NCI-H1694 treated with DMSO at 0.1 percent for 48 hours (cell line): Measurements from ENCODE around the gene PAK4.

Source experiments
- DNase-seq: peaks from one replicate; lab custom pipeline; 2025; lab: John Stamatoyannopoulos, UW

The PAK4 gene

GRCh38 chr19:39165857-39166256 lies 40.3 kb downstream of the PAK4 start:
- no peak for DNase-seq

DNA sequence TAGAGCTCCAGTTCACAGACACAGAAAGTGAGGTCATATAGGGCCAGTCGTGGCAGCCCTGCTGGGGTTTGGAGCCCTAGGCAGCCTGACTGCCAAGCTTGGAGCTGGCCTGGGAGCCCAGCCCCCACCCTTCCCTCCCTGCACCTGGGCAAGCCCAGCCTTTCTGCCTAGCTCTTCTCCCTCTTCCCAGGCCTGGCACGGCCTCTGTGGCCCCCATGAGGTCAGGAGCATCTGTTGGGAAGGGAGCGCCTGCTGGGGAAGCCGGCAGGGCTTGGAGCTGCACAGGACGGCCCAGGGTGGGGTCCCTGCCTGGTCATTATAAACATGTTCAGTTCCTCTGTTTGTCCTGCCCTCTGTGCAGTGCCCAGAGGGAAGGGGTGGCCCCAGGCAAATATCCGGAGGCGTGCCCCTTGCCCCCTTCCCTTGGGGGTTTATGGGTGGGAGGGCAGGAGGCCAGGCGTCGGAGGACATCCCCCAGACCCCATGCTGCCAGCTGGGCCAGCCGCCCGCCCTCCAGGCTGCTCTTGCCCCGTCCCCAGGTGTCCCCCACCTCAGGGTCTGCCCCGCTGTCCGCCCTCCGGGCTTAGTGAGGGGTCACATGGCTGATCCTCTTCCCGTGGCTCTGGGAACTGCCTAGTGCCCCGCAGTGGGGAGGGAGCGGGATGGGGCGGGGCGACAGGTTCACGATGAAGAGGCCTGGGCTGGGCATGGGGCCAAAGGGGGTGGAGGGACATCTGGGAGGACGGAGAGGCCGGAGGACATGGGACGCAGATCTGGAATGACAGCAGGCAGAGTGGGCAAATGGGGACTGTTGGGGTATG lies 41.2 kb downstream of the PAK4 start:
- no peak for DNase-seq

DNA sequence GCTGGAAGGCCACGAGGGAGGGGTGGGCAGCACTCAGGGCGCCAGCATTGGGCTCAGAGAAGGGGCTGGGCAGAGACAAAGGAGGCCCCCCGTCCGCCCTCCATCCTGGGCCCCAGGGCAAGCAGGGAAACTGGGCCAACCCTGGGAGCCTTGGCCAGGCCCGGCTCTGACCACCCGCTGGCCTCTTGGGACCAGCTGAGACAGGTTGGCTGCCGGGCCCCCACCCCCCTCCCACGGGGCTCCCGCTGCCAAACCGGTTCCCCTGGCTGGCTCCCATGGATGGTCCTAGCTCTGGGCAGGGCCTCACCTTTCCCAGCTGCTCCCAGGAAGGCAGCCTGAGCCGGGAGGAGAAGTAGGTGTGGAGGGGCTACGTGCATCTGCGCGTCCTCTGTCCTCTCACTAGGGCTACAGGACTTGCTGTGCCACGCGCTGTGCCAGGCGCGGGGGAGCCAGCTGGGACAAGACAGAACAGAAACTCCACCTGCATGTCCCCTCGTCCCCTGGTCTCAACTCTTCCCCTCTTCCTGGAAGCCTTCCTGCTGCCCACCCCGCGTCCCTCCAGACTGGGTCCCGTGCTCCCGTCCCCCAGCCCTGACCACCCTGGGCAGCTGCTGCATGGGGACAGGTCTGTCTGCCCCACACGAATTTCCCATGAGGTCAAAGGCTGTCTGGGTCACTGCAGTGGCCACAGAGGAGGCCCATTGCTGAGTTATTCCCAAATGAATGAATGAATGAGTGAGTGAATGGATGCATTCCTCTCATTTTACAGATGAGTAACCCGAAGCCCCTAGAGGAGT lies 42.1 kb downstream of the PAK4 start:
- DNase-seq, result no peak

GRCh38 chr19:39168258-39169142 lies 42.9 kb downstream of the PAK4 start:
- no peak for DNase-seq

GRCh38 chr19:39169143-39169810 lies 43.7 kb downstream of the PAK4 start:
- no peak for DNase-seq

DNA sequence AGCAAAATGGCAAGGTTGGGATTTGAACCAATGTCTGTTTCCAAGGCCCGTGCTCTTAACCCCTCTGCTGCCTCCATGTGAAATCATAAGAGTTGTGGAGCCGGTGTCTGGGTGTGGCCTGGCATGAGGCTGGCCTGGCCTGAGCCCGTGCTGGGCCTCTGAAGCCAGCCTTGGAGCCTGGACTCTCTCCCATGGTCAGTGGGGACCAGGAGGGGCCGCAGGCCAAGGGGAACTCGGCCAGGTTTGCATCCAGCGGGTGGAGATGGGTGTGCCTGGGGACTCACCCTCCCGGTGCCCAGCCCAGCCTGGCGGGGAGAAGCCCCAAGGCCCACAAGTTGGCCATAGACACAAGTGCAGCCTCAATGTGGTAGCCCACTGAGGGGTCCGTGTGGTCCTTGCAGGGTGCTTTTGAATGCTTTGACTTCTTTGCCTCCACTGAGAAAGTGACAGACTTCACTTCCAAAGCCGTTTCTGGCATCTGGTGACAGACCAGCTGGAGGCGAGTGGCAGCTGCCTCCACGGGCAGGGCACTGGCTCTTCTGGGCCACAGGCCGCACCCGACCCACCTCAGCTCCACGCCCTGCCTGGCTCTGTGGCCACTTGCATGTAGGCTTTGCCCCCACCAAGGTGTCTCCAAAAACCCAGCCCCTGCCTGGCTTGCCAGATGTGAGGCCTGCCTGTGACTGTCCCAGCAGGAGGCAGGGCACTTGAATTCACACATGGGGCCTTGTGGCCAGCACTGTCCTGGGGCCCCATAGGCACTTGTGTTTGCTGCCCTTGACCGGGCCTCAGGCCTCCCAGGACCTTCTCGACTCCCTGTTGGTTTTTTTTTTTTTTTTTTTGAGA lies 45.0 kb downstream of the PAK4 start:
- DNase-seq, result no peak

DNA sequence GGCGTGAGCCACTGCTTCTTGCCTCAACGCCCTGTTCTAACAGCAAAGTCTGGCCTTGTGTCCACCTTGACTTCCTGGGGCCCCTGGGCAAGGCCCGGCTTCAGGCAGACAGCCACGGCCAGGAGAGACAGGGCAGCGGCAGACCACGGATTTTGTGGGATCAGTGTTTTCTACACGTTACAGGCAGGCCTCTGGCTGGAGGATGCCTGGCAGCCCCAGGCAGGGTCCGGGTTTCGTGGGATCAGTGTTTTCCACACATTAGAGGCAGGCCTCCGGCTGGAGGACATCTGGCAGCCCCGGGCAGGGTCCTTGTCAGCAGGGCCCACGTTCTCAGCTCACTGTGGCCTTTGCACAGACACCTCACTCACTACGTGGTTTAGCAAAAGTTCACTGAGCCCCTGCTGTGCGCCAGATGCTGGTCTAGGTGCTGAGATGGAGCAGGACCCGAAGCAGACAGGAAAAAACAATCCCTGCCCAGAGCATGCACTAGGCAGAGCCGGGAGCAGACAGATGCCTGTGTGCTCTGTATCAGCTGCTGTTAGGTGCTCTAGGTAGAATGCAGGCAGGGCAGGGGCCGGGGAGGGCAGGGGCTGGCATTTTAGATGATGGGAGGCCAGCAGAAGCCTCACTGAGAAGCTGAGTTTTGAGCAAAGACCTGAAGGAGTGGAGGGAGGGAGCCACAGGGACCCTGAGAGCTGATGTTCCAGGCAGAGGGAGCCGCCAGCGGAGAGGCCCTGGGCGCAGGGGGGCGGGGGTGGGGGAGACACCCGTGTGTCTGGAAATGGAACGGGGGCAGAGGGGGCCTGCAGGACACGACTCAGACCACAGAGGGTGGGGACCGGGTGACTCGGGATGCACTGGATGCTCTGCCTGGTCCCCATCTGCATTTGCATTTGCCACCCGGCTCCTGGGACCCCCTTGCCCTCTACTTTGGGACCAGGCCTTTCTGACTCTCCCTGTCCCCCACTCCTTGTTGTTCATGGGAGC lies 46.2 kb downstream of the PAK4 start:
- DNase-seq, result no peak

GRCh38 chr19:39172700-39173501 lies 47.3 kb downstream of the PAK4 start:
- DNase-seq, result no peak

- DNase-seq, result no peak
Observed at GRCh38 chr19:39173502-39173991, 48.0 kb downstream of the PAK4 start.

- no peak for DNase-seq
Observed at GRCh38 chr19:39174142-39174541, 48.6 kb downstream of the PAK4 start.

GRCh38 chr19:39174558-39175544 lies 49.3 kb downstream of the PAK4 start:
- no peak for DNase-seq

- DNase-seq, result no peak
Observed at GRCh38 chr19:39175564-39175963, 50.0 kb downstream of the PAK4 start.

GRCh38 chr19:39177110-39177699 lies 51.6 kb downstream of the PAK4 start:
- no peak for DNase-seq

GRCh38 chr19:39177736-39178135 lies 52.1 kb downstream of the PAK4 start:
- no peak for DNase-seq

DNA sequence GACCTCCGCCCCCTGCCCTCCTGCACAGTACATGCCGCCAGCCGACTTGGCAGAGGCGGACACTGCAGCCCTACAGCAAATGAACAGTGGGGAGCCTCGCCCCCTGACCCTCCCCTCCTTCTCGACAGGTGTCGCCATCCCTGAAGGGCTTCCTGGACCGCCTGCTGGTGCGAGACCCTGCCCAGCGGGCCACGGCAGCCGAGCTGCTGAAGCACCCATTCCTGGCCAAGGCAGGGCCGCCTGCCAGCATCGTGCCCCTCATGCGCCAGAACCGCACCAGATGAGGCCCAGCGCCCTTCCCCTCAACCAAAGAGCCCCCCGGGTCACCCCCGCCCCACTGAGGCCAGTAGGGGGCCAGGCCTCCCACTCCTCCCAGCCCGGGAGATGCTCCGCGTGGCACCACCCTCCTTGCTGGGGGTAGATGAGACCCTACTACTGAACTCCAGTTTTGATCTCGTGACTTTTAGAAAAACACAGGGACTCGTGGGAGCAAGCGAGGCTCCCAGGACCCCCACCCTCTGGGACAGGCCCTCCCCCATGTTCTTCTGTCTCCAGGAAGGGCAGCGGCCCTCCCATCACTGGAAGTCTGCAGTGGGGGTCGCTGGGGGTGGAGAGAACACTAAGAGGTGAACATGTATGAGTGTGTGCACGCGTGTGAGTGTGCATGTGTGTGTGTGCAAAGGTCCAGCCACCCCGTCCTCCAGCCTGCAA lies 52.9 kb downstream of the PAK4 start:
- DNase-seq, result no peak

GRCh38 chr19:39179754-39180153 lies 54.2 kb downstream of the PAK4 start:
- DNase-seq, result no peak
